HepG2 (cell line): ENCODE data around the gene PIANP. TPM values are rescaled to one million over a fixed set of nuclear protein-coding genes. Genes with fewer than 3 reads are reported as not detected.

Source experiments
- FOXP4 ChIP-seq: sonication (generic); formaldehyde crosslinking; IDR thresholded peaks from 2 replicates; pipeline ENCODE4 v1.4.0; 2020; ENCODE audit warnings: missing genetic modification reagents
- HNF1B ChIP-seq: sonication (generic); formaldehyde crosslinking; IDR thresholded peaks from 2 replicates; pipeline ENCODE4 v1.5.1; 2020; ENCODE audit warnings: mild to moderate bottlenecking, moderate library complexity, missing genetic modification reagents
- IRX3 ChIP-seq: sonication (generic); formaldehyde crosslinking; IDR thresholded peaks from 2 replicates; pipeline ENCODE4 v1.8.1; 2023; ENCODE audit warnings: mild to moderate bottlenecking, low read depth, missing genetic modification reagents, borderline replicate concordance
- MTF2 ChIP-seq: sonication (generic); formaldehyde crosslinking; IDR thresholded peaks from 2 replicates; pipeline ENCODE4 v1.5.0; 2020; ENCODE audit warnings: missing genetic modification reagents, borderline replicate concordance
- PHB2 ChIP-seq: fragments of 450-650 bp; IDR thresholded peaks from 2 replicates; pipeline ENCODE4 v1.6.1; 2018; ENCODE audit not compliant: partially characterized antibody
- POGK ChIP-seq: sonication (generic); formaldehyde crosslinking; conservative IDR thresholded peaks from 2 replicates; pipeline ENCODE4 v1.8.0; 2022; ENCODE audit warnings: mild to moderate bottlenecking, moderate library complexity, missing genetic modification reagents
- PRDM4 ChIP-seq: sonication (generic); formaldehyde crosslinking; IDR thresholded peaks from 2 replicates; pipeline ENCODE4 v1.9.0; 2021; ENCODE audit warnings: missing genetic modification reagents, borderline replicate concordance
- RARG ChIP-seq: sonication (generic); formaldehyde crosslinking; IDR thresholded peaks from 2 replicates; pipeline ENCODE4 v1.4.0; 2020; ENCODE audit warnings: low read depth, mild to moderate bottlenecking, missing genetic modification reagents
- TFDP1 ChIP-seq: IDR thresholded peaks from 2 replicates; pipeline ENCODE4 v1.6.1; 2016; ENCODE audit warnings: missing compliant biosample characterization, missing genetic modification reagents, borderline replicate concordance
- TRIM24 ChIP-seq: sonication (generic); formaldehyde crosslinking; IDR thresholded peaks from 2 replicates; pipeline ENCODE4 v1.8.0; 2022; ENCODE audit warnings: mild to moderate bottlenecking, missing genetic modification reagents
- ZFP90 ChIP-seq: sonication (generic); formaldehyde crosslinking; IDR thresholded peaks from 2 replicates; pipeline ENCODE4 v1.8.0; 2022; ENCODE audit warnings: missing genetic modification reagents, mild to moderate bottlenecking, inconsistent platforms, borderline replicate concordance
- ZFX ChIP-seq: sonication (generic); formaldehyde crosslinking; IDR thresholded peaks from 2 replicates; pipeline ENCODE4 v1.4.0; 2020; ENCODE audit warnings: mild to moderate bottlenecking, low read depth, missing genetic modification reagents, moderate library complexity
- ZNF20 ChIP-seq: sonication (generic); formaldehyde crosslinking; IDR thresholded peaks from 2 replicates; pipeline ENCODE4 v1.4.0; 2020; ENCODE audit warnings: mild to moderate bottlenecking, moderate library complexity, missing genetic modification reagents
- ZNF431 ChIP-seq: sonication (generic); formaldehyde crosslinking; IDR thresholded peaks from 2 replicates; pipeline ENCODE4 v1.9.0; 2022; ENCODE audit warnings: missing genetic modification reagents, low read depth, mild to moderate bottlenecking, borderline replicate concordance
- ZNF460 ChIP-seq: sonication (generic); formaldehyde crosslinking; IDR thresholded peaks from 2 replicates; pipeline ENCODE4 v1.5.1; 2020; ENCODE audit warnings: missing genetic modification reagents, mild to moderate bottlenecking, borderline replicate concordance
- ZNF569 ChIP-seq: sonication (generic); formaldehyde crosslinking; IDR thresholded peaks from 2 replicates; pipeline ENCODE4 v1.5.0; 2020; ENCODE audit warnings: mild to moderate bottlenecking, missing genetic modification reagents, moderate library complexity, borderline replicate concordance
- ZNF629 ChIP-seq: sonication (generic); formaldehyde crosslinking; conservative IDR thresholded peaks from 2 replicates; pipeline ENCODE4 v1.5.0; 2020; ENCODE audit warnings: missing genetic modification reagents
- ZNF747 ChIP-seq: sonication (generic); formaldehyde crosslinking; IDR thresholded peaks from 2 replicates; pipeline ENCODE4 v1.8.1; 2023; ENCODE audit warnings: missing genetic modification reagents, mild to moderate bottlenecking, borderline replicate concordance
- polyA plus RNA-seq, 8 experiments: library from polyadenylated mRNA; depleted of rRNA in 3 of 8; stranded (reverse) in 7 of 8; unstranded in 1 of 8; fragments of >200 nt; fragmentation: Illumina TruSeq in 4 of 8; extraction: Trizol in 4 of 8; gene quantifications; 2 replicates each; pipeline versions ENCODE4 v1.2.1 to v1.2.3, GENCODE V29; 2011 to 2016; ENCODE audit warnings: low read depth in 4 of 8, missing spikeins in 1 of 8, mixed read lengths in 1 of 8; ENCODE audit not compliant: insufficient read depth in 1 of 8
- total RNA-seq, 5 experiments: library from RNA; depleted of rRNA; stranded (reverse); fragments of >200 nt; fragmentation: Illumina TruSeq; extraction: Trizol; gene quantifications; 2 replicates each; pipeline ENCODE4 v1.2.3, GENCODE V29; 2016; ENCODE audit warnings: low read depth in 1 of 5

PIANP gene
- total and polyA plus RNA-seq, 2 of the 13 experiments (the other 11 are each of a cell fraction or from before 2014, with no cell fraction given), result not detected

GRCh38 chr12:6662906-6663742 lies 37.5 kb downstream of the PIANP start, which contains the start of gene ING4 (continued):
- no peak for TF ChIP-seq TRIM24 (CRISPR knock-in tag)
- peak; percentile 55; the same call in 1 of the 2 replicates for TF ChIP-seq ZFX (CRISPR knock-in tag)
- no peak for TF ChIP-seq PRDM4 (CRISPR knock-in tag)
- no peak for TF ChIP-seq MTF2
- TF ChIP-seq ZFP90 (CRISPR knock-in tag), result 0 out of 2 replicates have a peak, but pooled peaks have one; percentile 63
- TF ChIP-seq ZNF629 (CRISPR knock-in tag), result no peak
- TF ChIP-seq TFDP1 (CRISPR knock-in tag), result peak; percentile 96
- TF ChIP-seq ZNF20, result no peak
- 0 out of 2 replicates have a peak, but pooled peaks have one; percentile 71 for TF ChIP-seq ZNF747 (CRISPR knock-in tag)
- TF ChIP-seq FOXP4, result peak; percentile 69; the same call in 1 of the 2 replicates
- TF ChIP-seq IRX3 (CRISPR knock-in tag), result no peak
- TF ChIP-seq HNF1B (CRISPR knock-in tag), result peak; percentile 89
- no peak; the same call in 1 of the 2 replicates for TF ChIP-seq ZNF569 (CRISPR knock-in tag)
- TF ChIP-seq ZNF460 (CRISPR knock-in tag), result no peak
- TF ChIP-seq RARG (CRISPR knock-in tag), result no peak
- TF ChIP-seq PHB2, result no peak
- TF ChIP-seq POGK (CRISPR knock-in tag), result peak; percentile 31; the same call in 1 of the 2 replicates
- no peak for TF ChIP-seq ZNF431 (CRISPR knock-in tag)
